Liver (tissue), 9 donors: ENCODE results near the gene RHO. TPM values are rescaled to one million over a fixed set of nuclear protein-coding genes. Genes with fewer than 3 reads are reported as not detected.

Experiments used
- DNase-seq: peaks from one replicate; pipeline ENCODE4 v3.0.0-alpha.2; 2017; ENCODE audit warnings: low spot score
- H3K27ac ChIP-seq, 2 donors: one replicate each; pipeline ENCODE4 v1.7.0; 2013; ENCODE audit warnings: inconsistent platforms in 2 of 2, low read length in 2 of 2, control low read depth in 1 of 2, low read depth in 1 of 2, mild to moderate bottlenecking in 1 of 2
- H3K27me3 ChIP-seq, 4 donors: one replicate each; pipeline versions ENCODE4 v1.6.1 to v1.7.0; 2013; ENCODE audit warnings: low read length in 3 of 4, inconsistent platforms in 1 of 4, mild to moderate bottlenecking in 1 of 4, moderate library complexity in 1 of 4; ENCODE audit not compliant: control insufficient read depth in 4 of 4, insufficient read depth in 4 of 4
- H3K36me3 ChIP-seq, 4 donors: one replicate each; pipeline versions ENCODE4 v1.6.1 to v1.7.0; 2013; ENCODE audit warnings: low read length in 3 of 4, mild to moderate bottlenecking in 3 of 4, low read depth in 1 of 4, moderate library complexity in 1 of 4; ENCODE audit not compliant: control insufficient read depth in 4 of 4, insufficient read depth in 3 of 4
- H3K4me1 ChIP-seq, 4 donors: one replicate each; pipeline versions ENCODE4 v1.6.1 to v1.7.0; 2013; ENCODE audit warnings: low read length in 3 of 4, mild to moderate bottlenecking in 3 of 4, moderate library complexity in 1 of 4; ENCODE audit not compliant: control insufficient read depth in 4 of 4, insufficient read depth in 4 of 4
- H3K4me3 ChIP-seq, 3 donors: one replicate each; pipeline versions ENCODE4 v1.6.1 to v1.7.0; 2013; ENCODE audit warnings: low read length in 3 of 3, control low read depth in 1 of 3, low read depth in 1 of 3, mild to moderate bottlenecking in 1 of 3
- H3K9ac ChIP-seq, 2 donors: one replicate each; pipeline ENCODE4 v1.7.0; 2013; ENCODE audit warnings: low read length in 2 of 2, mild to moderate bottlenecking in 2 of 2, moderate library complexity in 2 of 2, control low read depth in 1 of 2, low read depth in 1 of 2
- H3K9me3 ChIP-seq, 4 donors: one replicate each; pipeline versions ENCODE4 v1.6.1 to v1.7.0; 2013; ENCODE audit warnings: low read length in 3 of 4; ENCODE audit not compliant: control insufficient read depth in 4 of 4
- EGR1 ChIP-seq, 2 donors: IDR thresholded peaks; 2 replicates each; pipeline ENCODE4 v1.6.1; 2016 to 2018; ENCODE audit warnings: antibody characterized with exemption in 2 of 2, low read depth in 2 of 2
- FOXA1 ChIP-seq: IDR thresholded peaks from 2 replicates; pipeline ENCODE4 v1.6.1; 2016; ENCODE audit warnings: antibody characterized with exemption
- FOXA2 ChIP-seq: IDR thresholded peaks from 2 replicates; pipeline ENCODE4 v1.6.1; 2016; ENCODE audit warnings: antibody characterized with exemption
- GABPA ChIP-seq, 2 donors: IDR thresholded peaks in 1 of 2; conservative IDR thresholded peaks in 1 of 2; 2 replicates each; pipeline ENCODE4 v1.6.1; 2016; ENCODE audit warnings: antibody characterized with exemption in 2 of 2, mild to moderate bottlenecking in 1 of 2, moderate library complexity in 1 of 2
- HNF4A ChIP-seq, 2 donors: conservative IDR thresholded peaks; 2 replicates each; pipeline ENCODE4 v1.6.1; 2016; ENCODE audit warnings: antibody characterized with exemption in 2 of 2, mild to moderate bottlenecking in 2 of 2
- HNF4G ChIP-seq: IDR thresholded peaks from 2 replicates; pipeline ENCODE4 v1.6.1; 2016; ENCODE audit warnings: antibody characterized with exemption
- JUND ChIP-seq, 2 donors: IDR thresholded peaks; 2 replicates each; pipeline ENCODE4 v1.6.1; 2016; ENCODE audit warnings: antibody characterized with exemption in 2 of 2
- NR2F2 ChIP-seq: IDR thresholded peaks from 2 replicates; pipeline ENCODE4 v1.6.1; 2016; ENCODE audit warnings: antibody characterized with exemption
- RAD21 ChIP-seq, 2 donors: IDR thresholded peaks; 2 replicates each; pipeline ENCODE4 v1.6.1; 2016; ENCODE audit warnings: antibody characterized with exemption in 2 of 2, mild to moderate bottlenecking in 2 of 2
- REST ChIP-seq: IDR thresholded peaks from 2 replicates; pipeline ENCODE4 v1.6.1; 2016; ENCODE audit warnings: antibody characterized with exemption, mild to moderate bottlenecking
- RXRA ChIP-seq, 2 donors: IDR thresholded peaks; 2 replicates each; pipeline ENCODE4 v1.6.1; 2017 to 2018; ENCODE audit warnings: antibody characterized with exemption in 2 of 2, mild to moderate bottlenecking in 1 of 2
- SP1 ChIP-seq: IDR thresholded peaks from 2 replicates; pipeline ENCODE4 v1.6.1; 2018; ENCODE audit warnings: antibody characterized with exemption, mild to moderate bottlenecking
- TAF1 ChIP-seq: conservative IDR thresholded peaks from 2 replicates; pipeline ENCODE4 v1.6.1; 2016; ENCODE audit warnings: antibody characterized with exemption, mild to moderate bottlenecking
- YY1 ChIP-seq: IDR thresholded peaks from 2 replicates; pipeline ENCODE4 v1.6.1; 2016; ENCODE audit warnings: antibody characterized with exemption, mild to moderate bottlenecking
- ZBTB33 ChIP-seq: IDR thresholded peaks from 2 replicates; pipeline ENCODE4 v1.6.1; 2016; ENCODE audit warnings: antibody characterized with exemption
- WGBS: extraction: QIAGEN DNeasy Blood & Tissue Kit; methylation state at CpG from one replicate; pipeline ENCODE4 v1.1.7; 2013; 5-methylcytosine and 5-hydroxymethylcytosine counted together
- polyA plus RNA-seq, 2 donors: library from polyadenylated mRNA; stranded (reverse) in 1 of 2; unstranded in 1 of 2; fragments of 200-250 nt in 1 of 2; fragments of >200 nt in 1 of 2; fragmentation: Nextera tagmentation in 1 of 2; extraction: Ambion mirVana in 1 of 2; gene quantifications; one replicate each; pipeline versions ENCODE4 v1.2.1 to v1.2.3, GENCODE V29; 2013 to 2015
- total RNA-seq, 2 donors: library from RNA; depleted of rRNA; stranded (reverse); fragments of >200 nt; gene quantifications; one replicate each; pipeline ENCODE4 v1.2.3, GENCODE V29; 2014
- TF ChIP-seq, protein P1 (sequence below): IDR thresholded peaks from 2 replicates; pipeline ENCODE4 v1.6.1; 2016; ENCODE audit warnings: antibody characterized with exemption
- TF ChIP-seq, protein P2 (sequence below): IDR thresholded peaks from 2 replicates; pipeline ENCODE4 v1.6.1; 2016; ENCODE audit warnings: antibody characterized with exemption
- TF ChIP-seq, protein P3 (sequence below): fragments of 150-350 bp; IDR thresholded peaks from 2 replicates; pipeline ENCODE4 v1.5.1; 2017; ENCODE audit warnings: improper control_type of control experiment, low read depth, low read length; ENCODE audit not compliant: missing input control
- donor health status: healthy.
- donor health status: healthy.
- donor health status: healthy.
- donor health status: healthy.
- donor health status: healthy.

RHO gene
- total and polyA plus RNA-seq, 4 donors, result not detected

DNA sequence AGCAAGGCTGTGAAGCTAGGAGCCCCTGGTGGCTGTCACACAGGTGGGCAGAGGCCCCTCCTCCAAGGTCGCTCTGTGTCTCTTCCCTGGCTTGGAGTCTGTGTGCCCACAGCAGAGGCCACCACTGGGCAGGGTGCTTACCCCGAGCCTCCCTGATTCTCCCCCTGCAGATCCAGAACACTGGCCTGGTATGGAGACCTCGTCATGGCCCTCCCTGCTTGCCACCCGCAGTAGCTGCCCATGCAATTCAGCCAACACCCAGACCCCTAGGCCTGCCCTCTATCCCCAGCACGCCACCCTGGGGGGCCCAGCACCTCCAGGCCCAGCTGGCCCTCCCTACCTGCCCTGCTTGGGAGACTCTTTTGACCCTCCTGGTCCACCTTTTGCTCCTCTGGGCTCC, 5.5 kb upstream of the RHO start (continued):
- no peak for TF ChIP-seq RXRA (IDR thresholded peaks at IDR 0.05)
- TF ChIP-seq NR2F2, result no peak
- TF ChIP-seq GABPA (IDR thresholded peaks at IDR 0.05 in 1 of 2, conservative IDR thresholded peaks at IDR 0.05 in 1 of 2), result no peak

DNA sequence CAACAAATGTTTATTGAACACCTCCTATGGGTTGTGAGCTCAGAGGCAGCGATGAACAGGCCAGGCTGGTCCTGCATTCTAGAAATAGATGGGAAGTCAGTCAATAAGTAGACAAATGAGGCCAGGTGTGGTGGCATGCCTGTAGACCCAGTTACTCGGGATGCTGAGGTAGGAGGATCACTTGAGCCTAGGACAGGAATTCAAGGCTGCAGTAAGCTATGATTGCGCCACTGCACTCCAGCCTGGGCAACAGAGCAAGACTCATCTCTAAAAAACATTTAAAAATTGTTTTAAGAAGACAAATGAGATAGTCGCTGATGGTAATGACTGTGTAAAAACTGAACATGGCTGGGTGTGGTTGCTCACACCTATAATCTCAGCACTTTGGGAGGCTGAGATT, 4.4 kb upstream of the RHO start:
- Histone ChIP-seq H3K27ac (no peak overlapping the region), H3K9me3 (no peaks in the 10 kb centered on the region), H3K9ac (no peak overlapping the region), H3K4me1 (no peaks in the 10 kb centered on the region), H3K27me3 (no peaks in the 10 kb centered on the region), H3K4me3 (no peak overlapping the region), H3K36me3 (no peaks in the 10 kb centered on the region)
- 89% methylated on average over 4 of the region's 4 CpGs for WGBS
- TF ChIP-seq, protein P1, sequence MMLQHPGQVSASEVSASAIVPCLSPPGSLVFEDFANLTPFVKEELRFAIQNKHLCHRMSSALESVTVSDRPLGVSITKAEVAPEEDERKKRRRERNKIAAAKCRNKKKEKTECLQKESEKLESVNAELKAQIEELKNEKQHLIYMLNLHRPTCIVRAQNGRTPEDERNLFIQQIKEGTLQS, result no peak
- no peak for TF ChIP-seq GABPA (IDR thresholded peaks at IDR 0.05 in 1 of 2, conservative IDR thresholded peaks at IDR 0.05 in 1 of 2)
- TF ChIP-seq HNF4G, result no peak
- TF ChIP-seq RXRA (IDR thresholded peaks at IDR 0.05), result no peak
- no peak for TF ChIP-seq REST
- no peak for TF ChIP-seq JUND (IDR thresholded peaks at IDR 0.05)
- TF ChIP-seq HNF4A (conservative IDR thresholded peaks at IDR 0.05), result no peak
- no peak for TF ChIP-seq RAD21 (IDR thresholded peaks at IDR 0.05)
- no peak for TF ChIP-seq ZBTB33
- TF ChIP-seq FOXA2, result no peak
- TF ChIP-seq, protein P2, sequence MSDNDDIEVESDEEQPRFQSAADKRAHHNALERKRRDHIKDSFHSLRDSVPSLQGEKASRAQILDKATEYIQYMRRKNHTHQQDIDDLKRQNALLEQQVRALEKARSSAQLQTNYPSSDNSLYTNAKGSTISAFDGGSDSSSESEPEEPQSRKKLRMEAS, result no peak
- TF ChIP-seq NR2F2, result no peak
- TF ChIP-seq FOXA1, result no peak
- TF ChIP-seq, protein P3, sequence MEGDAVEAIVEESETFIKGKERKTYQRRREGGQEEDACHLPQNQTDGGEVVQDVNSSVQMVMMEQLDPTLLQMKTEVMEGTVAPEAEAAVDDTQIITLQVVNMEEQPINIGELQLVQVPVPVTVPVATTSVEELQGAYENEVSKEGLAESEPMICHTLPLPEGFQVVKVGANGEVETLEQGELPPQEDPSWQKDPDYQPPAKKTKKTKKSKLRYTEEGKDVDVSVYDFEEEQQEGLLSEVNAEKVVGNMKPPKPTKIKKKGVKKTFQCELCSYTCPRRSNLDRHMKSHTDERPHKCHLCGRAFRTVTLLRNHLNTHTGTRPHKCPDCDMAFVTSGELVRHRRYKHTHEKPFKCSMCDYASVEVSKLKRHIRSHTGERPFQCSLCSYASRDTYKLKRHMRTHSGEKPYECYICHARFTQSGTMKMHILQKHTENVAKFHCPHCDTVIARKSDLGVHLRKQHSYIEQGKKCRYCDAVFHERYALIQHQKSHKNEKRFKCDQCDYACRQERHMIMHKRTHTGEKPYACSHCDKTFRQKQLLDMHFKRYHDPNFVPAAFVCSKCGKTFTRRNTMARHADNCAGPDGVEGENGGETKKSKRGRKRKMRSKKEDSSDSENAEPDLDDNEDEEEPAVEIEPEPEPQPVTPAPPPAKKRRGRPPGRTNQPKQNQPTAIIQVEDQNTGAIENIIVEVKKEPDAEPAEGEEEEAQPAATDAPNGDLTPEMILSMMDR, result no peak
- TF ChIP-seq EGR1 (IDR thresholded peaks at IDR 0.05; ENCODE audit: low read depth in 2 of 2), result no peak
- no peak for TF ChIP-seq YY1
- TF ChIP-seq SP1, result no peak
- no peak for TF ChIP-seq TAF1
- no peak for DNase-seq
